ENCODE results near the gene TOR1AIP1.

- TF ChIP-seq CTCF (conservative IDR thresholded peaks at IDR 0.05; ENCODE audit: low read depth, low read length) (no peak), EZH2 (IDR thresholded peaks at IDR 0.05; ENCODE audit: borderline replicate concordance, low read depth, low read length, poor library complexity, severe bottlenecking) (no peak)
These were observed 29.0 kb upstream of the TOR1AIP1 start for GRCh38 chr1:179853102-179853501.
